PC-3 (cell line): Measurements from ENCODE around the gene ARHGAP26. TPM values are rescaled to one million over a fixed set of nuclear protein-coding genes. Genes with fewer than 3 reads are reported as not detected.
A peak's percentile ranks its signal among the peaks of the same experiment; 100 is the strongest.

Experiments
- ATAC-seq: fragments of 200-7000 bp; cut with Tn5 transposase; 2 replicates; pipeline ENCODE4 v1.9.1; 2020; ENCODE audit warnings: mild to moderate bottlenecking, moderate library complexity
- BruUV-seq: library from RNA; stranded (reverse); fragments of 400-500 nt; replicated peaks from 2 replicates; lab custom pipeline; 2021; lab: Mats Ljungman, UMichigan
- CTCF ChIA-PET: fragments of 300-600 bp; sonication (Branson Sonifier 250); formaldehyde crosslinking; loops from one replicate; lab custom pipeline; 2022; ENCODE audit warnings: antibody characterized with exemption; lab: Charles Lee
- POLR2A ChIA-PET: fragments of 300-600 bp; sonication (Branson Sonifier 250); formaldehyde crosslinking; loops from one replicate; lab custom pipeline; 2022; ENCODE audit warnings: antibody characterized with exemption; ENCODE audit not compliant: unreplicated experiment; lab: Charles Lee
- DNase-seq: peaks from one replicate; pipeline ENCODE4 v3.0.0-alpha.2; 2015
- H2AFZ ChIP-seq: fragments of 300-600 bp; sonication (generic); 2 replicates; pipeline ENCODE4 v1.6.0; 2016; ENCODE audit warnings: antibody characterized with exemption, low read length
- H3F3A ChIP-seq: fragments of 300-600 bp; sonication (generic); one replicate; pipeline ENCODE4 v1.6.0; 2017; ENCODE audit warnings: antibody characterized with exemption, low read length, control low read depth, mild to moderate bottlenecking; ENCODE audit not compliant: unreplicated experiment
- H3K27ac ChIP-seq: fragments of 300-600 bp; sonication (generic); 2 replicates; pipeline ENCODE4 v1.5.1; 2016; ENCODE audit warnings: mild to moderate bottlenecking, low read length
- H3K27me3 ChIP-seq: fragments of 300-600 bp; sonication (generic); 2 replicates; pipeline ENCODE4 v1.6.1; 2016; ENCODE audit warnings: low read length, mixed read lengths
- H3K36me3 ChIP-seq: fragments of 300-600 bp; sonication (generic); 2 replicates; pipeline ENCODE4 v1.6.1; 2016; ENCODE audit warnings: low read depth, mixed run types, low read length, mixed read lengths
- H3K4me1 ChIP-seq: fragments of 300-600 bp; sonication (generic); 2 replicates; pipeline ENCODE4 v1.5.1; 2016; ENCODE audit warnings: low read length; ENCODE audit not compliant: insufficient read depth
- H3K4me2 ChIP-seq: fragments of 300-600 bp; sonication (generic); 2 replicates; pipeline ENCODE4 v1.6.0; 2016; ENCODE audit warnings: low read length
- H3K4me3 ChIP-seq: fragments of 300-600 bp; sonication (generic); 2 replicates; pipeline ENCODE4 v1.5.1; 2016; ENCODE audit warnings: mild to moderate bottlenecking, low read length, mixed read lengths
- H3K79me2 ChIP-seq: fragments of 300-600 bp; sonication (generic); 2 replicates; pipeline ENCODE4 v1.6.1; 2017; ENCODE audit warnings: low read length, mixed read lengths
- H3K9ac ChIP-seq: fragments of 300-600 bp; sonication (generic); 2 replicates; pipeline ENCODE4 v1.6.0; 2016; ENCODE audit warnings: mild to moderate bottlenecking, low read length
- H3K9me2 ChIP-seq: fragments of 300-600 bp; sonication (generic); replicated peaks from 2 replicates; pipeline ENCODE4 v1.6.1; 2016; ENCODE audit warnings: mixed run types, low read length, mixed read lengths
- H3K9me3 ChIP-seq: fragments of 300-600 bp; sonication (generic); 2 replicates; pipeline ENCODE4 v1.6.1; 2016; ENCODE audit warnings: low read length, mixed read lengths
- H4K20me1 ChIP-seq: fragments of 300-600 bp; sonication (generic); 2 replicates; pipeline ENCODE4 v1.6.1; 2016; ENCODE audit warnings: low read length, mixed read lengths
- CTCF ChIP-seq: fragments of 300-600 bp; sonication (generic); conservative IDR thresholded peaks from 2 replicates; pipeline ENCODE4 v1.5.1; 2017; ENCODE audit warnings: antibody characterized with exemption, low read depth, mild to moderate bottlenecking, low read length
- EZH2 ChIP-seq: fragments of 300-600 bp; sonication (generic); IDR thresholded peaks from one replicate; pipeline ENCODE4 v1.6.1; 2017; ENCODE audit warnings: antibody characterized with exemption, mild to moderate bottlenecking, low read length; ENCODE audit not compliant: unreplicated experiment
- EZH2phosphoT487 ChIP-seq: fragments of 300-600 bp; sonication (generic); IDR thresholded peaks from 2 replicates; pipeline ENCODE4 v1.6.1; 2018; ENCODE audit warnings: mild to moderate bottlenecking, antibody characterized with exemption, low read length, borderline replicate concordance
- intact Hi-C: fragments of 100-400 bp; cut with micrococcal nuclease; formaldehyde crosslinking; loops from 2 replicates; pipeline ENCODE4 v1.9.0; 2023
- total RNA-seq: library from RNA; depleted of rRNA; stranded (reverse); fragments of >200 nt; gene quantifications from 2 replicates; pipeline ENCODE4 v1.2.3, GENCODE V29; 2014

ARHGAP26 gene
- total RNA-seq, 1 experiment from 2014 or later: 11.7 TPM

DNA sequence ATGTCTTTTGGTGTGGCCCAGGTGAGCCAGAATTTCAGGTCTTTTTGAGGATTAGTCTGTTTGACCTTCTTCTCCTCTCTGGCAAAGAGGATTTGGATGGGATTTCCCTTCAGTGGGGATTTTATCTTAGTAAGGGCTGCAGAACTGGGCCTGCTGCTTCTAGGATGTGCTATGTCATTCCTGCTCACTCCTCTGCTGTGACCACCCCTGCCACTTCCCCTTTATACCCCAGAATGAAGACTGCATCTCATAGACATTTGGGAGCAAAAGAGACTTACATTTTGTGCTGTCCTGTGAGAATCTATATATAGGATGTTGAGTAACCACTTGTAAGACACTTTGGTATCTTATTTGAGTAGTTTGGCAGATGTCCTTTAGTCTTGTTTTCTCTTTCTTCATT is 76.2 kb downstream of the ARHGAP26 start:
- intact Hi-C loops: no loop called here
- no peaks in the 10 kb centered on the region for H3K9me2 ChIP-seq
- no TSS peak for BruUV-seq
- TF ChIP-seq EZH2phosphoT487: no peak
- TF ChIP-seq EZH2: no peak
- TF ChIP-seq CTCF: no peak
- CTCF ChIA-PET: interaction anchor here (1.3 kb wide), 1 partner anchor 21 kb away, joined by 5 read pairs; no protein-coding TSS in a partner anchor
- H3K9ac ChIP-seq: peak overlapping the region; percentile 56; the same call in 1 of the 2 replicates
- DNase-seq: no peak
- no peaks in the 10 kb centered on the region for H4K20me1 ChIP-seq
- no peaks in the 10 kb centered on the region for H3K36me3 ChIP-seq
- H3K4me2 ChIP-seq: peak overlapping the region; percentile 70
- H3K27ac ChIP-seq: peak overlapping the region; percentile 88
- no peak overlapping the region for H3K4me3 ChIP-seq
- H3K4me1 ChIP-seq: peaks cover 23% of the 10 kb centered on the region
- no peak for ATAC-seq
- POLR2A ChIA-PET: interaction anchor here (0.5 kb wide), 1 partner anchor 25 kb away, joined by 4 read pairs; no protein-coding TSS in a partner anchor
- H3K27me3 ChIP-seq: no peaks in the 10 kb centered on the region
- no peaks in the 10 kb centered on the region for H3K9me3 ChIP-seq
- H2AFZ ChIP-seq: no peak overlapping the region
- H3F3A ChIP-seq: no peaks in the 10 kb centered on the region
- H3K79me2 ChIP-seq: peaks cover 46% of the 10 kb centered on the region

- Histone ChIP-seq H3K4me3 (no peak overlapping the region), H3K79me2 (peaks cover 46% of the 10 kb centered on the region), H3K9me3 (no peaks in the 10 kb centered on the region), H3K27ac (no peak overlapping the region), H3K27me3 (no peaks in the 10 kb centered on the region), H3K4me1 (peaks cover 23% of the 10 kb centered on the region), H3K36me3 (no peaks in the 10 kb centered on the region), H3K4me2 (no peak overlapping the region), H3F3A (no peaks in the 10 kb centered on the region), H4K20me1 (no peaks in the 10 kb centered on the region), H2AFZ (no peak overlapping the region), H3K9me2 (no peaks in the 10 kb centered on the region), H3K9ac (no peak overlapping the region)
- DNase-seq (no peak), ATAC-seq (no peak)
- TF ChIP-seq EZH2phosphoT487: no peak
- no peak for TF ChIP-seq CTCF
- no peak for TF ChIP-seq EZH2
- intact Hi-C loops: no loop called here
- ChIA-PET CTCF (no interaction called here), POLR2A (no interaction called here)
- BruUV-seq: no TSS peak
These were observed 78.0 kb downstream of the ARHGAP26 start for GRCh38 chr5:142847898-142848790.

DNA sequence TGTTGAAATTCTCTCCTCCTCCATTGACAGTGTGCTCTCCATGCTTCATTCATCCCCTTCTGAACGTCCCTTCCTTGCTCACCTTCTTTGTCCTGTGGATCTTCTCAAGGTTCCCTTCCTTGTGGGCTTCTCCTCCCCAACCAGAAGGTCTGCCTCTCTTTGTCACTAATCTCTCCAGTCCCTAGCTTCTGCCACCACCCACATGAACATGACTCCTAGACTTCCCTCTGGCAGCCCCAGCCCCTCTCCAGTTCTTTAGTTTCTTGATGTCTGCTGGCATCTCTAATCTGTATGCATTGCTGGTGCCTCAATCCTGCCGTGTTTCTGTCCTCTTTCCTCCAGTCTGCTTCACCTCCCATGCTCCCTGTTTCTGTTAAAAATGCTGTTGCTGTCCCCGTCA is 79.3 kb downstream of the ARHGAP26 start:
- Histone ChIP-seq H3F3A (no peaks in the 10 kb centered on the region), H3K27me3 (no peaks in the 10 kb centered on the region), H3K9ac (no peak overlapping the region), H3K36me3 (no peaks in the 10 kb centered on the region), H2AFZ (no peak overlapping the region), H3K79me2 (peaks cover 48% of the 10 kb centered on the region), H3K4me1 (peaks cover 23% of the 10 kb centered on the region), H3K4me3 (no peak overlapping the region), H3K27ac (no peak overlapping the region), H3K9me2 (no peaks in the 10 kb centered on the region), H3K9me3 (no peaks in the 10 kb centered on the region), H4K20me1 (no peaks in the 10 kb centered on the region), H3K4me2 (no peak overlapping the region)
- no peak for TF ChIP-seq EZH2phosphoT487
- TF ChIP-seq CTCF: no peak
- no peak for TF ChIP-seq EZH2
- ChIA-PET CTCF (no interaction called here), POLR2A (interaction anchor here (0.6 kb wide), 1 partner anchor 18 kb away, joined by 3 read pairs; no protein-coding TSS in a partner anchor)
- no TSS peak for BruUV-seq
- intact Hi-C loops: no loop called here
- DNase-seq: no peak
- ATAC-seq: no peak
